Measurements from ENCODE around the gene PTPRN2.

The PTPRN2 gene

DNA sequence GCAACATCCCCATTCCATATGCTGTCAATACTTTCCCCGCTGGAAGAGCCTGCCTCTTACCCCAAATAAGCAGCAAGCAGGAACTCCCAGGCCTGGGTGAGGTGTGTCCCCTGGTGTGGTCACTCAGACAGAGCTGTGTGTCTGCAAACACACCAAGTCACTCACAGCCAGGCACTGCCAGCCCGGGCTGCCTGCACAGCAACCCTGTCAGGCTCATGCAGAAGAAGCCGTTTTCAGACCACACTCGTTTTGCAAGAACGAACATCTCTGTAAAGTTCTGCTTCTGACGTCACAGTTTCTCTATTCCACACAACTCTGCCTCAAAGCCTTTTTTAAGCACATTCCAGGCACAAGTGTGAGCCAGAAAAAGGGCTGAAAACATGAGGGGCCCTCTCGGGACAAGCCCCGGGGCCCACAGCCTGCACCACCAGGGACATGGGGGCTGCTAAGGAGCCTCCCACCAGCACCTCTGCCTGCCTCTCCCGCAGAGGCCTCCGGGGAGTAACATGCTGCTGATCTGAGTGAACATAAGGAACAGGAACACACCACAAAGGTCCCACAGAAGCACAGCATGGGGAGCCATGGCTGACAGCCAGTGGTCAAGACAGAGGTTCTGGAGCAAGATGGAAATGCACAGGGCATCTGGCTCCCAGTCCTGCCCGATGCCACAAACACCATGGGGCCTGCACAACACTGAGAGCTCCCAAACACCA, 11.4 kb downstream of the PTPRN2 start:
- TF ChIP-seq, protein P1, sequence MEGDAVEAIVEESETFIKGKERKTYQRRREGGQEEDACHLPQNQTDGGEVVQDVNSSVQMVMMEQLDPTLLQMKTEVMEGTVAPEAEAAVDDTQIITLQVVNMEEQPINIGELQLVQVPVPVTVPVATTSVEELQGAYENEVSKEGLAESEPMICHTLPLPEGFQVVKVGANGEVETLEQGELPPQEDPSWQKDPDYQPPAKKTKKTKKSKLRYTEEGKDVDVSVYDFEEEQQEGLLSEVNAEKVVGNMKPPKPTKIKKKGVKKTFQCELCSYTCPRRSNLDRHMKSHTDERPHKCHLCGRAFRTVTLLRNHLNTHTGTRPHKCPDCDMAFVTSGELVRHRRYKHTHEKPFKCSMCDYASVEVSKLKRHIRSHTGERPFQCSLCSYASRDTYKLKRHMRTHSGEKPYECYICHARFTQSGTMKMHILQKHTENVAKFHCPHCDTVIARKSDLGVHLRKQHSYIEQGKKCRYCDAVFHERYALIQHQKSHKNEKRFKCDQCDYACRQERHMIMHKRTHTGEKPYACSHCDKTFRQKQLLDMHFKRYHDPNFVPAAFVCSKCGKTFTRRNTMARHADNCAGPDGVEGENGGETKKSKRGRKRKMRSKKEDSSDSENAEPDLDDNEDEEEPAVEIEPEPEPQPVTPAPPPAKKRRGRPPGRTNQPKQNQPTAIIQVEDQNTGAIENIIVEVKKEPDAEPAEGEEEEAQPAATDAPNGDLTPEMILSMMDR (IDR thresholded peaks at IDR 0.05; ENCODE audit: borderline replicate concordance, insufficient read depth, low read depth, low read length), result no peak
- H3K4me3 ChIP-seq (ENCODE audit: low read depth, low read length), result no peak overlapping the region

DNA sequence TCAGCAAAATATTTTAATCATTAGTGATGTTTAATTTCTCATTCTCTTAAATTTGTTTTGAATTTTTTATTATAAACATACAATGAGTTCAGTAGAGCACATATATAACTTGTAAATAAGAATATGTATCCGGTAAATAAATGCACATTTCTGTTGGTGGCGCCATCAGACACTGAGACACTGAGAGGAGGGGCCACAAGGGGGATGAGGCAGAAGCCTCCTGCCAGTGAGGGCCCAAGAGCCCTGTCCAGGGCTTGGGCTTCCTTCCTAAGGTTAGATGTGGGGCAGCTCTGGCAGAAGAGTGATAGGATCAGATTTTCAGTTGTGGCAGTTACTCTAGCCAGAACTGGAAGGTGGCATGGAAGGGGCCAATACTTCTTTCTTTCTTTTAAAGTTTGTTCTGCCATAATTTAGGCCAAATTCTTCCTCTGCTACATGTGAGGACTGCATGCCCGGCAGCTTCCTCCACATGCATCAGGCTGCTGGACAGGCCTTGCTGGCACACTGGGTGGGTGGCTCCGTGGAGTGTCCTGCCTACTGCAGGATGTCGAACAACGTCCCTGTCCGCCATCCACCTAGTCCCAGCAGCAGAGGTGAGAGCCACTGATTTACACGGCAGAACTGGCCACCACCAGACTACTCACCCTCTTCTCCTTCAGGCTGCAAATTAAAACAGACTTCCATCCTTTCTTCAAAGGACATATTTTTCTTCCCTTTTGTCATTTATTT, 13.2 kb downstream of the PTPRN2 start:
- TF ChIP-seq, protein P1 (IDR thresholded peaks at IDR 0.05; ENCODE audit: borderline replicate concordance, insufficient read depth, low read depth, low read length), result no peak
- no peak overlapping the region for H3K4me3 ChIP-seq (ENCODE audit: low read depth, low read length)

DNA sequence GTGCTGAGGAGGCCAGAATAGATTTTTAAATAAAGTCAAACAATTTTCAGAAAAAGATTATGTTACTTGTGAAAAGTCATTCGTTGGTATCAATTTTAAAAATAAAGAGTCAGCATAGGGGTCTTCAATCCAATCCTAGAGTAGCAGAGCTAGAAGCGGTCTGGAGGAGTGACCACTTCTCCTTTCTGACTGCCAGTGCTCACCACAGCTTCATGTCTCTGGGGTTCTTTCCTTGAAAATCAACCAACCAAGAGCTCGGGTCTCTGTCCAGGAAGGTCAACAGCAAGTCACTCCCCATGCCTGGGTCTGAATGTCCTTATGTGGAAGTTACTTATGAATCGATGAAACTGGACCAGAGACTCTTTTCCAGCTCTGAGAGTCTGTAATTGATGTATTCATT, 14.3 kb downstream of the PTPRN2 start:
- no peak overlapping the region for H3K4me3 ChIP-seq (ENCODE audit: low read depth, low read length)
- TF ChIP-seq, protein P1 (IDR thresholded peaks at IDR 0.05; ENCODE audit: borderline replicate concordance, insufficient read depth, low read depth, low read length), result no peak

DNA sequence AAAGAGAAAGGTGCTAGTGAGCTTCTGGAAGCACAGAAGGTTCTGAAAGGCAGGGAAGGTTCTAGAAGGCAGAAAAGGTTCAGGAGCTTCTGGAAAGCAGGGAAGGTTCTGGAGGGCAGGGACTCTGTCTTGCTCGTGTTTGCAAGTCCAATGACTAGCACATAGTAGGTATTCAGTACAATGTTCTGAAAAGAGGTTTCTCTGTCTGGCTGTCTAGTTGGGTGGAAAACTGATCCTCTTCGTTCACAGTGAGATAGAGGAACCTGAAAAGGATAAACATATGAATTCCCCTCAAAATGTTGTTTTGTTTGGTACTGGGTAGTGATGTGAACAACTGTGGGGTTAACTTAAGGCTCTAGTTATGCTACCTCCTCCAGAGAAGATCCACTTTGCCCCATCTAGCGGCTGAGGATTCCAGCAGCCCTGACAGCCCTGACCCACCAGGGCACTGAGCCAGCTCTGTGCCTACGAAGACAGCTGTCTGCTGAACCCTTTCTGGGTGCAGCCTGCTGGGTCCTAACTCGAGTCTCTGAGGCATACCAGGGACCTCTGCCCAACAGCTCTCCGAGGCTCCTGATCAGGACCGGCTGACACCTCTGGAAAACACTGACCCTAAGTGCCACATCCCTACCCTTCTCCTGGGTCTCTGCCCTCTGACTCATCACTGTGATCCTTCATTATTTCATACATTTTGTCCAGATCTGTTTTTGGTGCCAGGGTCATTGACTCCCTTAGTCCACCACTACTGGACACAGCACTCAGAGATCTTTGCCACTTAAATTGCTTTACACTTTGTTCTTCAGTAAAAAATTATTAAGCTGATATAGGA, 15.4 kb downstream of the PTPRN2 start:
- H3K4me3 ChIP-seq (ENCODE audit: low read depth, low read length), result no peak overlapping the region
- TF ChIP-seq, protein P1 (IDR thresholded peaks at IDR 0.05; ENCODE audit: borderline replicate concordance, insufficient read depth, low read depth, low read length), result no peak

DNA sequence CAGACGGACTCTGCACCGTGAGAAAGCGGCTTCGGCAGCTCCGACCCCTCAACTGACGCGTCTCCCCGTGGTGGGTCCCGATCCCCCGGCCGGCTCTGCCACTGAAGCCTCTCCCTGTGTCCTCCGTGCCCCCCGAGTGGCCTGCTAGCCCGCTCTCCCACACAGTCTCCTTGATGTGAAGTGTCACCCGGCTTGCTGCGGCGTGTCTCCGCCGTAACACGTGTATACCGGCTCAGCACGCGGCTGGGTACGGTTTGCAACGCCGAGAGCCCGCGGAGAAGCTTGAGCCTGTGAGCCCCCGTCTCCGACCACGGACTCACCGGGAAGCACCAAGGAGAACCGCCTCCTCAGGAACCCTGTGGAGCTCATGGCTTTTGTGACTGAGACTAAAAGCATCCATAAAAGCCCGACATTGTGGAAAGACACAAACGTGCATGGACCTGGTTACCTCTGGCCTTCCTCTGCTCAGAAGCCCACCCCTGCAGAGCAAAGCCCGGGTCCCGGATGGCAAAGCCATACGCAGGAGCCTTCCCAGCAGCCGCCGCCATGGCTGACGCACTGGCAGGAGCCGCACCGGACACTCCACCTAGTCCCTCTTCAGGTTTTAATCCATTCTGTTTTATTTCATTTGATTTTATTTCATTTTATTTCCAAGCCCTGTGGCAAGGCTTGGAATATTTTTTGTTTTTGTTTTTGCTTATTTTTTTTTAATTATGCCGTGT, 17.0 kb downstream of the PTPRN2 start:
- TF ChIP-seq, protein P1 (IDR thresholded peaks at IDR 0.05; ENCODE audit: borderline replicate concordance, insufficient read depth, low read depth, low read length), result no peak
- no peak overlapping the region for H3K4me3 ChIP-seq (ENCODE audit: low read depth, low read length)

DNA sequence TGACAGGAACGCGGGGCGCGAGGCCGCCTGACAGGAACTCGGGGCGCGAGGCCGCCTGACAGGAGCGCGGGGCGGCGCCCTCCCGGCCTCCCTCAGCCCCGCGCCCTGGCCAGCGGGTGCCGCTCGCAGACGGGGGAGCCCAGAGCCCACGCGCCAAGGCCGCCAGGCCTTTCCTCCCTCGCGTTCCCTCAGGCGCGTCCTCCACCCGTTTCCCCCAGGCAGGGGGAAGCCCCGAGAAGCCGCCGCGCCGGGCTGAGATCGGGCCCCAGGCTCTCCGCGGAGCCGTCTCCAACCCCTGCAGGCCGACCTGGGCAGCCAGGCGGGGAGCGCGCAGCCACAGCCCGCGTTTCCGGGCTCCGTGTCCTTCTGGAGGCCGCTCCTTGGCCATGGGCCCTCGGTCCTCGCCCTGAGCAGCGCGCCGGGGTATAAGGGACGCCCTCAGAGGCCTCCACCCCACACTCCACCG, 17.7 kb downstream of the PTPRN2 start:
- TF ChIP-seq, protein P1 (IDR thresholded peaks at IDR 0.05; ENCODE audit: borderline replicate concordance, insufficient read depth, low read depth, low read length), result no peak
- no peak overlapping the region for H3K4me3 ChIP-seq (ENCODE audit: low read depth, low read length)
